NCI-H345 treated with DMSO at 0.1 percent for 48 hours (cell line): ENCODE results near the gene CALHM1.

Experiments
- DNase-seq: peaks from one replicate; lab custom pipeline; 2025; ENCODE audit not compliant: unreplicated experiment; lab: John Stamatoyannopoulos, UW

Gene CALHM1

GRCh38 chr10:103456074-103456660 lies 2.5 kb downstream of the CALHM1 start:
- DNase-seq: no peak

GRCh38 chr10:103455235-103455634 lies 3.5 kb downstream of the CALHM1 start:
- no peak for DNase-seq

GRCh38 chr10:103454026-103454425 lies 4.7 kb downstream of the CALHM1 start:
- DNase-seq: no peak

DNA sequence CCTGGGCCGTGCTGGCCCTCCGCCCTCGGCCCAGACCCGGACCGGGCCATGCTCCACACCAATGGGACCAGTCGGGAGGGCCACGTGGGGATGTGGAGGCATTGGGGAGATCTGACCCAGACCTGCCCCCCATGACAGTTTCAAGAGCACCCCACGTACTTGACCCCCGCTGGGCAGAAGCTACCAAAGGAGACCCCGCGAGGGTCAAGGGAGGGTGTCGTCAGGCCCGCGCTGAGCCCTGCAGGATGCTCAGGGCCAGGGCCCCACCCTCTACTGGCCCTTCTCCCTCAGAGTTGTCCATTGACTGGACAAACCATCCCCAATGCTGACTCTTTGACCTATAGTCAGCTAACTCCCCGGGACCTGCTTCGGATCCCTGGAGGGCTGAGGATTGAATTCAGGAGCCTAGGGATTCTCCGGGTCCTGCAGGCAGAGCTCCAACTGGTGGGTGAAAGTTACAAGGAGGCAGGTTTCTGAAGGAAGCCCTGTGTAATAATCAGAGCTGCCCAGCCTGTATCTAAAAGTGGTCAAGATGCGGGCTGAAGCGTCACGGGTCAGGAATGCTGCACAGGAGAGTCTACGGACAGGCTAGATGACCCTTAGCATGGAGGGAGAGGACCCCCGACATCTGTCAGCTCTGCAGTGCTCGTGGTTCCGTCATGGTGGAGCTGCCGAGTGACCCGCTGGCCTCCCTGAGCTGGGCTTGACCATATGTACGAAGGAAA lies 6.0 kb downstream of the CALHM1 start:
- DNase-seq: no peak

GRCh38 chr10:103451831-103452505 lies 6.7 kb downstream of the CALHM1 start, which contains the start of gene CALHM2:
TSS of gene CALHM2 (minus strand) at chr10:103452370. CDS start at chr10:103449941, 2,429 bp downstream.
- DNase-seq: peak; percentile 21

GRCh38 chr10:103451091-103451813 lies 7.4 kb downstream of the CALHM1 start:
- no peak for DNase-seq

GRCh38 chr10:103450201-103450695 lies 8.5 kb downstream of the CALHM1 start:
- no peak for DNase-seq

DNA sequence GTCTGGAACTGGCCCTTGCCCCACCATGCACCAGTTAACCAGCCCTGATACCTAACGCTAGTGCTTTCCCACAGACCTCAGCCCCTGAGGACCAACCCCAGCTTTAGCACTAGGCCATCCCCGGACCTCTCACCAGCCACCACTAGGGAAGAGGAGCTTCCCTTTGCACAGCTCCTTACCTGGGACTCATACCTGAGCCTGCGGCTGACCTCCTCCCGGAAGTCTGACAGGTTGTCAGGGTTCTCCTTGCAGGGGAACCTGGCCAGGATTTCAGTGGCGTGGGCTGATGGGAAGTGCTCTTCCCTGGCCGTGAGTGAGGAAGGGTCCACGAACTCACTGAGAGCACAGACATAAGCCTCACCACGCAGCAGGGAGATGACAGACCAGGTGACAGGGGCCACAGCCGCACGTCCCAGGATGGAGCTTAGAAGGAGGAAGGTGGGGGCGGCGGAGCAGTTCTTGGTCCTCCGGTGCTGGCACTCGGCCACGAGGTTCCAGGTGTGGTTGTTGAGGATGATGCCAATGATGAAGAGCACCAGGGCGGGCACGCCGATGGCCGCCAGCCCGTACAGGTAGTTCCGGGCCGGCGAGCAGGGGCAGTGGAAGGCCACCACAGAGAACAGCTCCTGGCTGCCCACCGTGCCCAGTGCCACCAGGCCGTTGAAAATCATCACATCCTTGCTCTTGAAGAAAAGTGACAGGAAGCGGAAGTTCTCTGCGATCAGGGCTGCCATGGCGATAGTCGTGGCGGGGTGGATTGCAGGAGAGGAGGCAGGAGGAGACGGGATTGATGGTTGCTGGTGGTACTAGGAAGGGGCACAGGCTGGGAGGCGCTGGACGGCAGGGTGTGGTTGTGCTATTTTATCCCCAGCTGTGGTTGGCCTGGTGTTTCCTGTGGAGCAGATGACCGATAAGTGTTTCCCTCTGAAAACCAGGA lies 9.2 kb downstream of the CALHM1 start:
- DNase-seq: no peak

DNA sequence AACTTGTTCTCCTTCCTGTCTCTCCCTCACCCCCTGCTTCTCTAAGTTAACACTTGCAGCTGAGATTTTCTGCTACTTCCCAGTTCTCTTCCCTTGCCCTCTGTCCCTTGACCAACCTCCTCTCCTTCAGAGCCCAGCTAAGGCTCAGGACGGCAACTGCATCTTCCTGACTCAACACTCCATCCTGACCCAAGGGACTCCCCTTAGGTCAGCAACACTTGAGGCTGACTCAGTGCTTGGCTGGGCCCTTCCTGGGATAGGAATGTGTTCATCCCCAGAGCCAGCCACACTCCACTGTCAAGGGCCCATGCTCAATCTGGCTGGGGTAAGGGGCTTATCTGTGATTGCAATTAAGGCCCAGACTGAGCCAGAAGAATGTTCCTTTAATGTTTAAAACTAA lies 10.0 kb downstream of the CALHM1 start:
- DNase-seq: no peak

- DNase-seq: no peak
Measured at GRCh38 chr10:103447187-103447586, 11.5 kb downstream of the CALHM1 start.

GRCh38 chr10:103445767-103446567 lies 12.7 kb downstream of the CALHM1 start:
- no peak for DNase-seq

DNA sequence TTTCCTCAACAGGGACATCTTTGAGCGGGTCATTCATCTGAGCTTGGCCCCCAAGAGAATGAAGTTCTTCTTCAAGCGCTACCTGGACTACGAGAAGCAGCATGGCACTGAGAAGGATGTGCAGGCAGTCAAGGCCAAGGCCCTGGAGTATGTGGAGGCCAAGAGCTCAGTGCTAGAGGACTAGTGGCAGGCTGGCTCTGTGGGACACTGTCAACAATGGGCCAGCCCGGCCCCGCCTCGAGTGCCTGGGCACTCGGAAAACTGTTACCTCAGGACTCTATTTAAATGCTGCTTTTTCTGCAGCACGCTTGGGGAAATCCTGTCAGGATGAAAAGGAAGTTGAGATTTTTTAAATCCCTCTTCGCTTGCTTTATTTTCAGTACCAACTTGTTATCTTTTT lies 13.3 kb downstream of the CALHM1 start:
- no peak for DNase-seq

- no peak for DNase-seq
Measured at GRCh38 chr10:103444478-103444877, 14.2 kb downstream of the CALHM1 start.

DNA sequence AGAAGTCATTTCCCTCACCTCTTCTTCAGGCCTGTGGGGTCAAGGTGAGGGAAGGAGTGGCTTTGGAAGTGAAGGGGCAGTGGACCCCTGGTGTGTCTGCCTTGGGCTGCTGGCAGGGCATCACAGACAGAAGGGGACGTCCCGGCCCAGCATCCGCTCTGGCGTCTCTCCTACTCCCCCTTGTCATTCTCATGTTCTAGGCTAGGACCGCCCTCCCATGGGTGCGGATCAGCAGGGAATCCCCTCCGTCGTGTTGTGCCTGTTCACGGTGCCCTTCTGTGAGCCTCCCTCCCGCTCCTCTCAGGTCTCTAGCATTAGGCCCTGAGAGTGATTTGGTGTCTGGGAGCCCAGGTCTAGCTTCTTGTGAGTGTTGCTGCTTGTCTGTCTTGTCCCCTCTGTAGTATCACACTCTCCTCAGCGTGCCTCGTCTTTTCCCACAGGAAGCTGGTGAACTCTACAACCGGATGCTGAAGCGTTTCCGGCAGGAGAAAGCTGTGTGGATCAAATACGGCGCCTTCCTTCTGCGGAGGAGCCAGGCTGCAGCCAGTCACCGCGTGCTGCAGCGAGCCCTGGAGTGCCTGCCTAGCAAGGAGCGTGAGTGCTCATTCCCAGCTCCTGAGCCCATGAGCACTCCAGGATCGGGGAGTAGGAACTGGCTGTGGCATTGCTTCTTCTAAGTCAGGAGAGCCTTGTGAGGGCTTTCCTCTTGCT lies 15.1 kb downstream of the CALHM1 start:
- no peak for DNase-seq

DNA sequence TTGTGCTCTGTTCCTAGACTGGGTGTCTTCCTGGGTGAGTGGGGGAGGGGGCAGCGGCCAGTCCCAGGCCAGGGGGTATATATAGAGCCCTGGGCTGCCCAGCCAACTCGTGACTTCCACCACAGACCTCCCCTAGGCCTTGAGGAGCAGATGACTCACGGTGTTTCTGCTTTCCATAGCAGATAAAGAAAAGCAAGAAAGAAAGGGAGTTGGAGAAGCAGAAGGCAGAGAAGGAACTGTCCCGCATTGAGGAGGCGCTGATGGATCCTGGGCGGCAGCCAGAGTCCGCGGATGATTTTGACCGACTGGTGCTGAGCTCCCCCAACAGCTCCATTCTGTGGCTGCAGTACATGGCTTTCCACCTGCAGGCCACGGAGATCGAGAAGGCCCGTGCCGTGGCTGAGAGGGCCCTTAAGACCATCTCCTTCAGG lies 16.7 kb downstream of the CALHM1 start:
- no peak for DNase-seq

- DNase-seq: no peak
Measured at GRCh38 chr10:103441611-103442010, 17.1 kb downstream of the CALHM1 start.

- no peak for DNase-seq
Measured at GRCh38 chr10:103441206-103441605, 17.5 kb downstream of the CALHM1 start.

GRCh38 chr10:103440416-103440815 lies 18.3 kb downstream of the CALHM1 start:
- DNase-seq: no peak

DNA sequence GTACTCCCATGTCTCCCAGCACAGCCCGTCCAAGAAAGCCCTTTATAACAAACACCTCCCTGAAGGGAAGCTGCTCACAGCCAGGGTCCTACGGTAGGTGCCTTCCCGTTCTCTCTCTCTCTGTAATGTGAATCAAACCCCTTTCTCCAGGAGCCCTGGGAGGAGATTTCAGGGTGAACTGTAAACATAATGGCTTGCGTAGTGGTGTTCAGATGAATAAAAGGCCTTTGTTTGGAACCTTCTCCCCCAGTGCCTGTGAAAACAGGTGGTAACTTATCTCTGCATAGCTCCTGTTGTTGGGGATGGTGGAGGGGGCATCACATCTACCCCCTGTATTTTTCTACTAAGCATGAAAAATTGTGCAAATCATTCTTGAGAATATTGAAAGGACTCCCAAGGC lies 18.9 kb downstream of the CALHM1 start:
- DNase-seq: no peak
